ENCODE results near the gene TMEM89. TPM values are rescaled to one million over a fixed set of nuclear protein-coding genes. Genes with fewer than 3 reads are reported as not detected.

TMEM89 gene
- total RNA-seq, 1 donor from 2014 or later: not detected

GRCh38 chr3:48636149-48636655 lies 14.6 kb upstream of the TMEM89 start:
- DNase-seq: no peak
- H3K36me3 Mint-ChIP-seq (ENCODE audit: unreplicated experiment): no peaks in the 10 kb centered on the region
- peaks cover 3% of the 10 kb centered on the region for H3K9me3 Mint-ChIP-seq (ENCODE audit: unreplicated experiment)
- peaks cover 2% of the 10 kb centered on the region for H3K27me3 Mint-ChIP-seq (ENCODE audit: unreplicated experiment)
- no peak overlapping the region for H3K27ac Mint-ChIP-seq (ENCODE audit: unreplicated experiment)
- TF ChIP-seq, protein P1, sequence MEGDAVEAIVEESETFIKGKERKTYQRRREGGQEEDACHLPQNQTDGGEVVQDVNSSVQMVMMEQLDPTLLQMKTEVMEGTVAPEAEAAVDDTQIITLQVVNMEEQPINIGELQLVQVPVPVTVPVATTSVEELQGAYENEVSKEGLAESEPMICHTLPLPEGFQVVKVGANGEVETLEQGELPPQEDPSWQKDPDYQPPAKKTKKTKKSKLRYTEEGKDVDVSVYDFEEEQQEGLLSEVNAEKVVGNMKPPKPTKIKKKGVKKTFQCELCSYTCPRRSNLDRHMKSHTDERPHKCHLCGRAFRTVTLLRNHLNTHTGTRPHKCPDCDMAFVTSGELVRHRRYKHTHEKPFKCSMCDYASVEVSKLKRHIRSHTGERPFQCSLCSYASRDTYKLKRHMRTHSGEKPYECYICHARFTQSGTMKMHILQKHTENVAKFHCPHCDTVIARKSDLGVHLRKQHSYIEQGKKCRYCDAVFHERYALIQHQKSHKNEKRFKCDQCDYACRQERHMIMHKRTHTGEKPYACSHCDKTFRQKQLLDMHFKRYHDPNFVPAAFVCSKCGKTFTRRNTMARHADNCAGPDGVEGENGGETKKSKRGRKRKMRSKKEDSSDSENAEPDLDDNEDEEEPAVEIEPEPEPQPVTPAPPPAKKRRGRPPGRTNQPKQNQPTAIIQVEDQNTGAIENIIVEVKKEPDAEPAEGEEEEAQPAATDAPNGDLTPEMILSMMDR (IDR thresholded peaks at IDR 0.05; ENCODE audit: partially characterized antibody, unreplicated experiment): no peak
- peaks cover 17% of the 10 kb centered on the region for H3K4me1 Mint-ChIP-seq (ENCODE audit: low read depth, unreplicated experiment)
- peak overlapping the region; percentile 78 for H3K4me3 Mint-ChIP-seq (ENCODE audit: unreplicated experiment)

- Mint-ChIP-seq H3K27ac (ENCODE audit: unreplicated experiment) (peak within 1 kb of the TSS; percentile 33), H3K36me3 (ENCODE audit: unreplicated experiment) (no peaks in the 10 kb centered on the region), H3K4me1 (ENCODE audit: low read depth, unreplicated experiment) (peaks cover 17% of the 10 kb centered on the region), H3K27me3 (ENCODE audit: unreplicated experiment) (peaks cover 2% of the 10 kb centered on the region), H3K4me3 (ENCODE audit: unreplicated experiment) (peak within 1 kb of the TSS; percentile 78), H3K9me3 (ENCODE audit: unreplicated experiment) (peaks cover 3% of the 10 kb centered on the region)
- TF ChIP-seq, protein P1 (IDR thresholded peaks at IDR 0.05; ENCODE audit: partially characterized antibody, unreplicated experiment): peak; percentile 67
- DNase-seq: peak; percentile 99
These were observed 13.9 kb upstream of the TMEM89 start, which contains the start of gene SLC26A6 for GRCh38 chr3:48635222-48636021. Gene SLC26A6, minus strand, starts transcription at chr3:48635461. Its CDS starts 68 bp downstream, at chr3:48635393.

DNA sequence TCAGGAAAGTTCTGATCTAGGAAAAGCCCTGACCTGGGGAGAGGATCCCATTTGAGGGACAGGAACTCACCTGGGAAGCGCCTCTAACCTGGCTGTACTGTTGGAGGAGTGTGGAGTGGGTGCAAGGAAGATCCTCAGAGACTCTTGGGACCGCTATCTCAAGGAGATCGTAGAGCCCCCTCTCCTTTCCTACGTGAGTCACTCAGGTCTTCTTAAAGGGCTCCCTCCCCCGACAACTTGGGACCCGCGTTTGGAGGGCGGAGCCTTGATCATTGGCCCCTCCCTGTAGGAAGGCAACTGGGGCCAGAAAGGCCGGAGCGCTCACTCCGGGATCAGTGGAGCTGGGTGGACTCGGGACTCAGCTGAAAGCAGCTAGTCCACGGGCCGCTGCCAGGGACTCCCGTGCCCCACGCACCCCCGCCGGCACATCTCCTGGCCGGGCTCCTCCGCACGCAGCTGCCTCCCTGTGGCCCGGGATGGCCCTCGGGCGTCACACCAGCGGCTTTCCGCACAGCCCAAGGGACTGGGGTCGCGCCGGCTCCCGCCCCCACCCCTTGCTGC lies 13.2 kb upstream of the TMEM89 start:
- DNase-seq: peak; percentile 47
- no peak overlapping the region for H3K27ac Mint-ChIP-seq (ENCODE audit: unreplicated experiment)
- H3K36me3 Mint-ChIP-seq (ENCODE audit: unreplicated experiment): no peaks in the 10 kb centered on the region
- peak overlapping the region; percentile 78 for H3K4me3 Mint-ChIP-seq (ENCODE audit: unreplicated experiment)
- TF ChIP-seq, protein P1 (IDR thresholded peaks at IDR 0.05; ENCODE audit: partially characterized antibody, unreplicated experiment): no peak
- H3K4me1 Mint-ChIP-seq (ENCODE audit: low read depth, unreplicated experiment): peaks cover 17% of the 10 kb centered on the region
- peaks cover 3% of the 10 kb centered on the region for H3K9me3 Mint-ChIP-seq (ENCODE audit: unreplicated experiment)
- H3K27me3 Mint-ChIP-seq (ENCODE audit: unreplicated experiment): peaks cover 2% of the 10 kb centered on the region

DNA sequence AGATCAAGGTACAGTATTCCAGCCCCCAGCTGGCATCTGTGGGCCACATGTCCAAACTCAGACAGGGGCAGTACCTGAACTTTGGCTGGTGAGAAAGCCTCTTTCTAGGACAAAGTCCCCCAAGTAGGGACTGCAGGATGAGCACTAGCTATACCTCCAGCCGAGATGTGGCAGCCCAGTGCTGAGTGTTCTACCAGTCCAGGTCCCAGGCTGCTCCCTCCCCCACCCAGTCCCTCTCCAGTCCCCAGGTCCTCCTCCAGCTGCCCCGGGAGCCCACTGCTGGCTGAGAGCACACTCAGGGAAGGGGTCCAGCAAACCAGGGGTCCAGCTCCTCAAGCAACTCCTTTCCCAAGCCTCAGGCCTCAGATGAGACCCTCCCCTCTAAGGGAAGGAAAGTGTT lies 12.2 kb upstream of the TMEM89 start:
- no peak for DNase-seq
- Mint-ChIP-seq H3K9me3 (ENCODE audit: unreplicated experiment) (peaks cover 3% of the 10 kb centered on the region), H3K4me1 (ENCODE audit: low read depth, unreplicated experiment) (peaks cover 13% of the 10 kb centered on the region), H3K27me3 (ENCODE audit: unreplicated experiment) (peaks cover 5% of the 10 kb centered on the region), H3K36me3 (ENCODE audit: unreplicated experiment) (no peaks in the 10 kb centered on the region), H3K27ac (ENCODE audit: unreplicated experiment) (no peak overlapping the region), H3K4me3 (ENCODE audit: unreplicated experiment) (no peak overlapping the region)
- TF ChIP-seq, protein P1 (IDR thresholded peaks at IDR 0.05; ENCODE audit: partially characterized antibody, unreplicated experiment): no peak

DNA sequence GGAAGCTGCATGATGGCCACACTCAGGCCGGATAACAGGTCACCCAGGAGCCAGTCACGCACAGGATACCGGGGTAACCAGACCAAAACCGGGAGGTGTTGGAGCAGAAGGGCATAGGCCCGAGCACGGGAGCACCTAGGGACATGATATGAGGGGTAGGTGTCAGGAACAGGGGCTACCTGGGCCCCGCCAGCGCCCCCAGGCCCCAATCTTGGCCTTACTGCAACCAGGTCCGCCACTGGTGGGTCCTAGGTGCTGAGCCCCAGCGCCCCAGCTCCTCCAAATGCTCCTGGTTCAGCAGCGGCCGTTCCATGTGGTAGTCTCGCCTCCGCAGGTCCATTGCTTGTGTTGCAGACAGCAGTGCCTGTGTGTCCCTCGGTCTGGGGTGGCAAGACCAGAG lies 11.7 kb upstream of the TMEM89 start:
- H3K27me3 Mint-ChIP-seq (ENCODE audit: unreplicated experiment): peaks cover 5% of the 10 kb centered on the region
- no peaks in the 10 kb centered on the region for H3K36me3 Mint-ChIP-seq (ENCODE audit: unreplicated experiment)
- H3K9me3 Mint-ChIP-seq (ENCODE audit: unreplicated experiment): peaks cover 3% of the 10 kb centered on the region
- H3K4me1 Mint-ChIP-seq (ENCODE audit: low read depth, unreplicated experiment): peaks cover 13% of the 10 kb centered on the region
- no peak overlapping the region for H3K4me3 Mint-ChIP-seq (ENCODE audit: unreplicated experiment)
- TF ChIP-seq, protein P1 (IDR thresholded peaks at IDR 0.05; ENCODE audit: partially characterized antibody, unreplicated experiment): no peak
- no peak overlapping the region for H3K27ac Mint-ChIP-seq (ENCODE audit: unreplicated experiment)
- DNase-seq: no peak
